H9 (cell line): Measurements from ENCODE around the gene SKP2. TPM values are rescaled to one million over a fixed set of nuclear protein-coding genes. Genes with fewer than 3 reads are reported as not detected.

ENCODE experiments used
- DNase-seq: peaks from one replicate; pipeline ENCODE4 v3.0.0-alpha.2; 2017
- H2AFZ ChIP-seq: one replicate; pipeline ENCODE4 v1.6.1; 2013; ENCODE audit warnings: mild to moderate bottlenecking, low read length, control low read depth, moderate library complexity
- H2AK5ac ChIP-seq: 2 replicates; pipeline ENCODE4 v1.6.1; 2013; ENCODE audit warnings: low read length, control low read depth, mixed read lengths; ENCODE audit not compliant: insufficient read length
- H2BK120ac ChIP-seq: one replicate; pipeline ENCODE4 v1.6.1; 2013; ENCODE audit warnings: low read depth, mild to moderate bottlenecking, low read length, control low read depth, inconsistent platforms; ENCODE audit not compliant: poor library complexity, severe bottlenecking
- H2BK12ac ChIP-seq: 2 replicates; pipeline ENCODE4 v1.6.1; 2013; ENCODE audit warnings: low read length, control low read depth, mixed read lengths, low read depth; ENCODE audit not compliant: insufficient read length
- H2BK15ac ChIP-seq: 2 replicates; pipeline ENCODE4 v1.6.1; 2013; ENCODE audit warnings: low read depth, low read length, control low read depth
- H2BK20ac ChIP-seq: one replicate; pipeline ENCODE4 v1.6.1; 2013; ENCODE audit warnings: low read depth, mild to moderate bottlenecking, low read length, control low read depth, inconsistent platforms; ENCODE audit not compliant: poor library complexity, severe bottlenecking
- H2BK5ac ChIP-seq: 2 replicates; pipeline ENCODE4 v1.6.1; 2013; ENCODE audit warnings: low read length, control low read depth, mixed read lengths; ENCODE audit not compliant: insufficient read length
- H3K14ac ChIP-seq: 2 replicates; pipeline ENCODE4 v1.6.1; 2013; ENCODE audit warnings: low read length, control low read depth; ENCODE audit not compliant: insufficient read depth
- H3K18ac ChIP-seq: 2 replicates; pipeline ENCODE4 v1.6.1; 2013; ENCODE audit warnings: low read depth, mild to moderate bottlenecking, mixed read lengths, low read length, control low read depth; ENCODE audit not compliant: insufficient read length
- H3K23ac ChIP-seq: 2 replicates; pipeline ENCODE4 v1.6.1; 2013; ENCODE audit warnings: low read length, control low read depth, mixed read lengths, low read depth; ENCODE audit not compliant: insufficient read length
- H3K23me2 ChIP-seq: 2 replicates; pipeline ENCODE4 v1.6.1; 2013; ENCODE audit warnings: low read depth, mild to moderate bottlenecking, mixed read lengths, low read length, control low read depth; ENCODE audit not compliant: insufficient read length, poor library complexity, severe bottlenecking
- H3K27ac ChIP-seq: 2 replicates; pipeline ENCODE4 v1.5.1; 2013; ENCODE audit warnings: low read length, control low read depth, mixed read lengths, low read depth; ENCODE audit not compliant: insufficient read length
- H3K27me3 ChIP-seq: 2 replicates; pipeline ENCODE4 v1.6.1; 2013; ENCODE audit warnings: low read length, control low read depth, inconsistent platforms; ENCODE audit not compliant: insufficient read depth
- H3K4ac ChIP-seq: 2 replicates; pipeline ENCODE4 v1.6.1; 2013; ENCODE audit warnings: low read depth, mild to moderate bottlenecking, control low read depth, inconsistent platforms, low read length, moderate library complexity
- H3K4me1 ChIP-seq: 2 replicates; pipeline ENCODE4 v1.6.1; 2013; ENCODE audit warnings: low read length, control low read depth, inconsistent platforms; ENCODE audit not compliant: insufficient read depth
- H3K4me2 ChIP-seq: 2 replicates; pipeline ENCODE4 v1.6.1; 2013; ENCODE audit warnings: low read length, control low read depth, mixed read lengths; ENCODE audit not compliant: insufficient read length, insufficient read depth
- H3K56ac ChIP-seq: 2 replicates; pipeline ENCODE4 v1.6.1; 2013; ENCODE audit warnings: low read depth, mild to moderate bottlenecking, mixed read lengths, low read length, control low read depth; ENCODE audit not compliant: insufficient read length
- H3K79me1 ChIP-seq: 2 replicates; pipeline ENCODE4 v1.6.1; 2013; ENCODE audit warnings: low read depth, mild to moderate bottlenecking, moderate library complexity, low read length, control low read depth, inconsistent platforms; ENCODE audit not compliant: insufficient read depth, poor library complexity, severe bottlenecking
- H3K79me2 ChIP-seq: 2 replicates; pipeline ENCODE4 v1.6.1; 2013; ENCODE audit warnings: low read length, control low read depth, inconsistent platforms; ENCODE audit not compliant: insufficient read depth
- H3K9ac ChIP-seq: 2 replicates; pipeline ENCODE4 v1.6.1; 2013; ENCODE audit warnings: low read length, control low read depth, mixed read lengths; ENCODE audit not compliant: insufficient read length; ENCODE audit errors: extremely low read depth
- H3K9me3 ChIP-seq: one replicate; pipeline ENCODE4 v1.6.1; 2013; ENCODE audit warnings: low read depth, low read length, inconsistent platforms; ENCODE audit not compliant: control insufficient read depth
- H3T11ph ChIP-seq: one replicate; pipeline ENCODE4 v1.6.1; 2013; ENCODE audit warnings: mild to moderate bottlenecking, low read length, control low read depth, inconsistent platforms
- H4K20me1 ChIP-seq: one replicate; pipeline ENCODE4 v1.6.1; 2013; ENCODE audit not compliant: control insufficient read depth, insufficient read length, insufficient read depth
- H4K5ac ChIP-seq: 2 replicates; pipeline ENCODE4 v1.6.1; 2013; ENCODE audit warnings: low read depth, mild to moderate bottlenecking, mixed read lengths, low read length, control low read depth; ENCODE audit not compliant: insufficient read length
- H4K8ac ChIP-seq: replicated peaks from 2 replicates; pipeline ENCODE4 v1.6.1; 2013; ENCODE audit warnings: low read length, control low read depth, mixed read lengths, low read depth; ENCODE audit not compliant: insufficient read length
- H4K91ac ChIP-seq: 2 replicates; pipeline ENCODE4 v1.6.1; 2013; ENCODE audit warnings: low read depth, mild to moderate bottlenecking, moderate library complexity, mixed read lengths, low read length, control low read depth; ENCODE audit not compliant: insufficient read length
- H3K27ac Mint-ChIP-seq, 3 experiments: 2 replicates in 2 of 3; 3 replicates in 1 of 3; pipeline ENCODE4 v1.8.0; 2020 to 2021; ENCODE audit warnings: mixed read lengths in 3 of 3, mild to moderate bottlenecking in 1 of 3, moderate library complexity in 1 of 3
- H3K27me3 Mint-ChIP-seq: 2 replicates; pipeline ENCODE4 v1.8.0; 2021; ENCODE audit warnings: low read depth, mild to moderate bottlenecking, moderate library complexity, mixed read lengths
- H3K36me3 Mint-ChIP-seq, 3 experiments: 2 replicates in 2 of 3; 3 replicates in 1 of 3; pipeline ENCODE4 v1.8.0; 2020 to 2021; ENCODE audit warnings: low read depth in 3 of 3, mixed read lengths in 3 of 3; ENCODE audit not compliant: insufficient read depth in 1 of 3
- H3K4me1 Mint-ChIP-seq, 2 experiments: 2 replicates each; pipeline ENCODE4 v1.8.0; 2020; ENCODE audit warnings: mixed read lengths in 2 of 2
- H3K4me3 Mint-ChIP-seq, 2 experiments: 2 replicates in 1 of 2; 3 replicates in 1 of 2; pipeline ENCODE4 v1.8.0; 2020 to 2021; ENCODE audit warnings: mild to moderate bottlenecking in 2 of 2, mixed read lengths in 2 of 2, moderate library complexity in 1 of 2
- H3K9me3 Mint-ChIP-seq, 2 experiments: 2 replicates in 1 of 2; 3 replicates in 1 of 2; pipeline ENCODE4 v1.8.0; 2020; ENCODE audit warnings: mild to moderate bottlenecking in 2 of 2, mixed read lengths in 2 of 2, moderate library complexity in 1 of 2
- CTCF ChIP-seq: fragments of 200-600 bp; sonication (generic); conservative IDR thresholded peaks from 3 replicates; pipeline ENCODE4 v1.8.0; 2021; ENCODE audit warnings: antibody characterized with exemption, mild to moderate bottlenecking
- WGBS: extraction: QIAGEN DNeasy Blood & Tissue Kit; methylation state at CpG from one replicate; pipeline ENCODE4 v1.1.7; 2013; ENCODE audit warnings: missing lambda C conversion rate, low lambda C conversion rate, mixed read lengths; ENCODE audit not compliant: insufficient read length; ENCODE audit errors: extremely low coverage; 5-methylcytosine and 5-hydroxymethylcytosine counted together
- total RNA-seq: library from RNA; stranded (reverse); gene quantifications from 2 replicates; pipeline ENCODE4 v1.2.1, GENCODE V29; 2021

Gene SKP2
- total RNA-seq, 1 experiment from 2014 or later, result 103 TPM

GRCh38 chr5:36147681-36148080, 4.2 kb upstream of the SKP2 start:
- Histone ChIP-seq H3K79me1 (no peaks in the 10 kb centered on the region), H3K23ac (no peak overlapping the region), H3K27me3 (no peaks in the 10 kb centered on the region), H3K9me3 (no peaks in the 10 kb centered on the region), H3K56ac (no peak overlapping the region), H2BK15ac (no peak overlapping the region), H3T11ph (no peak overlapping the region), H2BK12ac (no peak overlapping the region), H2AFZ (no peak overlapping the region), H3K23me2 (peaks cover 10% of the 10 kb centered on the region), H2BK20ac (no peak overlapping the region), H3K14ac (no peak overlapping the region), H4K5ac (no peak overlapping the region), H3K27ac (no peak overlapping the region), H3K9ac (no peak overlapping the region), H2BK120ac (no peak overlapping the region), H2BK5ac (no peak overlapping the region), H4K8ac (no peak overlapping the region), H3K4me2 (no peak overlapping the region), H3K4ac (no peak overlapping the region), H4K20me1 (no peaks in the 10 kb centered on the region), H3K18ac (no peak overlapping the region), H3K4me1 (no peaks in the 10 kb centered on the region), H4K91ac (no peak overlapping the region), H3K79me2 (no peaks in the 10 kb centered on the region; the same call in 1 of the 2 replicates), H2AK5ac (no peak overlapping the region)
- no peak for TF ChIP-seq CTCF
- Mint-ChIP-seq H3K27ac (no peak overlapping the region), H3K36me3 (peaks cover 0 to 2% (median 0%) of the 10 kb centered on the region in 3 experiments; a peak in 2 of 7 replicates), H3K9me3 (0 out of 5 replicates have a peak, but pooled peaks cover 0 to 3% of the 10 kb centered on the region in 2 experiments), H3K4me3 (no peak overlapping the region), H3K27me3 (no peaks in the 10 kb centered on the region), H3K4me1 (peaks cover 8 to 10% of the 10 kb centered on the region in 2 experiments)
- DNase-seq, result no peak
- no CpG with 5 or more reads among the region's 2 CpGs for WGBS
